ENCODE measurements around the gene BCAS3. TPM values are rescaled to one million over a fixed set of nuclear protein-coding genes. Genes with fewer than 3 reads are reported as not detected.
"Not testable (repeated sequence)": the region's sequence is repeated elsewhere in the genome, so short reads cannot be mapped to it uniquely, and the experiment has no call there.

BCAS3 gene
- polyA plus RNA-seq, 4 donors: 26.2 to 27.7 (median 26.8) TPM

DNA sequence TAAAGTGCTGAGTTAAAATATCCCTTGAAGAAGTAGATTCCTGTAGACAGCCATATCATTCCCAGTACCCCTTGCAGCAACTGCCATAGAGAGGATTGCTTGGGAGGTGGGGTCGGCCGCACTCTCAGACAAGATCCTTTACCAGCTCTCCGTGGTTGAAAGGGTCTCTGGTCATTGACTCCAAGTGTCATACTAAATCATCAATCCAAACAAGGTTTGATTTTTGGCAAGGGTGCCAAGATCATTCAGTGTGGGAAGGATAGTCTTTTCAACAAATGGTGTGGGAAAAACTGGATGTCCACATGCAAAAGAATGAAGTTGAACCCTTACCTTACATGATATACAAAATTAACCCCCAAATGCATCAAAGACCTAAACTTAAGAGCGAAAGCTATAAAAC is 743.8 kb downstream of the BCAS3 start:
- DNase-seq (ENCODE audit: low read depth in 4 of 4, low spot score in 3 of 4): no peak

DNA sequence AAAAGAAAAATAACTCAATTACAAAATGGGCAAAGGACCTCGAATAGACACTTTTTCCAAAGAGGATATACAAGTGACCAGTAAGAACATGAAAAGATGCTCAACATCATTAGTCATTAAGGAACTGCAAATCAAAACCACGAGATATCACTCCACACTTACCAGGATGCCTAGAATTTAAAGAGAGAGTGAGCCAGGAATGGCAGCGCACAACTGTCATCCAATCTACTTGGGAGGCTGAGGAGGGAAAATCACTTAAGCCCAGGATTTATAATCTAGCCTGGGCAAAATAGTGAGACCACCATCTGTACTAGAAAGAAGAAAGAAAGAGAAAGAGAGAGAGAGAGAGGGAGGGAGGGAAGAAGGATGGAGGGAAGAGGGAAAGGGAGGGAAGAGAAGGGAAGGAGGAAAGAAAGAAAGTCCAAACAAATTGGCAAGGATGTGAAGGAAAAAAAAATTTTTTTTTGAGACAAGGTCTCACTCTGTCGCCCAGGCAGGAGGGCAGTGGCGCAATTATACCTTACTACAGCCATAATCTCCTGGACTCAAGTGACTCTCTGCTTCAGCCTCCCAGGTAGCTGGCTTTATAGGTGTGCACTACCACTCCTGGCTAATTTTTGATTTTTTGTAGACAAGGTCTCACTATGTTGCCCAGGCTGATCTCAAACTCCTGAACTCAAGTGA is 744.6 kb downstream of the BCAS3 start:
- no peak for DNase-seq (ENCODE audit: low read depth in 4 of 4, low spot score in 3 of 4)

DNA sequence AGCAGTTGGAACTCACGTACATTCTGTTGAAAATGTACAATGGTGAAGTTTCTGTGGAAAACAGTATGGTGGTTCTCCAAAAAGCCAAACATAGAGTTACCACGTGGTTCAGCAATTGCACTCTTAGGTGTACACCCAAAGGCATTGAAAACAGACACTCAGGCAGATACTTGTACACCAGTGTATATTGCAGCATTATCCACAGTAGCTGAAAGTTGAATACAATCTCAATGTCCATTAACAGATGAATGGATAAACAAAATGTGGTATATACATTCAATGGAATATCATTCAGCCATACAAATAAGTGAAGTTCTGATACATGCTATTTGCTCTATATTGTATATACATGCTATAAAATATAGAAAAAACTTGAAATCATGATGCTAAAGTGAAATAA is 745.2 kb downstream of the BCAS3 start:
- no peak for DNase-seq (ENCODE audit: low read depth in 4 of 4, low spot score in 3 of 4)

DNA sequence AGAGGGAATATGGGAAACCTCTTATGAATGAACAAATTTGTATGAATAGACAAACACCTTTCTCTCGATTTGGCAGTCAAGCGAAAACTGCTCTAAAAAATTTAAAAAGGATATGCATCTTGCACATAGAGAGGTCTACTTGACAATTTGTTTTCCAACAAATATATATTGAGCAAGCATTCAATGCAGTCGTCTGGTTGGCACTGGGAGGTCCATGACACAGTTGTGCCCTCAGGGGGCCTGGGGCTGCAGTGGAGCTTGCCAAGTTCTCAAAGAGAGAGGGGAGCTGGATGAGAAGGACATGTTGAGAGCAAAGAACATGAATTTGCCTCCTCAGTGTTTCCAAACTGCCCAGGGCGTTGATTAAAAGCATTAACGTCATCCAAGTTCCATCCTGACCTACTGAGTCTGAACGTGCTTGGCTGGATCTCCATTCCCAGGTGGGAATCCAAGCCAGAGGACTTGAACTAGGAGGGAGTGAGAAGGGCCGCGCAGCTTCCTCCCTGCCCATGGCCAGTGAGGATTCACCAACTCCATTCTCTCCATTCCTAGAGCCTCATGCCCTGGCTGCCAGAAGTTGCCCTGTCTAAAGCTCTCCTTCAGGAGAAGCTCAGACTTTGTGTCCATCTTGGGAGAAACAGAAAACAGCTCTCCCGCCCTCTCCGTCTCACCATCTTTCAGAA is 746.5 kb downstream of the BCAS3 start:
- DNase-seq (ENCODE audit: low read depth in 4 of 4, low spot score in 3 of 4): no peak

DNA sequence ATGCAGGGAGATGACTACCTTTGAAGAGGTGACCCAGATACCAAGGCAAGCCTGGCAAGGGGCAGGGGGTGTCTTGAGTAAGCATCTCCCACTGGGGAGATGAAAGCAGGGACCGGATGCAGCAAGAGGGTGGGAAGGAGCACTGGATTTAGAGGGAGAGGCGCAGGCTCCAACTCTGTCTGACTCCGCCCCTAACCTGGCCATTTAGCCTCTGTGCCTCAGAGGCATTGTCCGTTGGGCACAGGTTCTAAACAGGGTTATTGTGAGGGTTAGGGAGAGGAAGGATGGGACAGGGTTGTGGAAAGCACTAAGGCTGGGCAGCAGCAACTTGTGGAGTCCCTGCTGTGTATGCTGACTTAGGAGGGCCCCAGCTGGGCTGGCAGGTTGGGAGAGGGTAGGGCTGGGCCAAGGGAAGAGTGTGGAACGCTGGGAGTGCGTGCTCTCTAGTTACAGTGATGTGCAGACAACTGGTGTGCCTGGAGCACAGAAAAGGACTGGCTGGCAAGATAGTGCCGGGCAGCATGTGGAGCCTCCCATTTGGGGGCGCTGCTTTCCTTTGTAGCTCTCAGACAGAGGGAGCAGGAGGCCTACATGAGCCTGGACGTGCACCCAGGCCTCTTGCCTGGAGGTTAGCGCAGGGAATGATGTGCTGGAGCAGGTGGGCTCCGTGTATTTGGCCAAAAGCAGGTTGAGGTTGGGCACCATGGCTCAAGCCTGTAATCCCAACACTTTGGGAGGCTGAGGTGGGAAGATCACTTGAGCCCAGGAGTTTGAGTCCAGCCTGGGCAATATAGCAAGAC is 748.2 kb downstream of the BCAS3 start:
- no peak for DNase-seq (ENCODE audit: low read depth in 4 of 4, low spot score in 3 of 4)

DNA sequence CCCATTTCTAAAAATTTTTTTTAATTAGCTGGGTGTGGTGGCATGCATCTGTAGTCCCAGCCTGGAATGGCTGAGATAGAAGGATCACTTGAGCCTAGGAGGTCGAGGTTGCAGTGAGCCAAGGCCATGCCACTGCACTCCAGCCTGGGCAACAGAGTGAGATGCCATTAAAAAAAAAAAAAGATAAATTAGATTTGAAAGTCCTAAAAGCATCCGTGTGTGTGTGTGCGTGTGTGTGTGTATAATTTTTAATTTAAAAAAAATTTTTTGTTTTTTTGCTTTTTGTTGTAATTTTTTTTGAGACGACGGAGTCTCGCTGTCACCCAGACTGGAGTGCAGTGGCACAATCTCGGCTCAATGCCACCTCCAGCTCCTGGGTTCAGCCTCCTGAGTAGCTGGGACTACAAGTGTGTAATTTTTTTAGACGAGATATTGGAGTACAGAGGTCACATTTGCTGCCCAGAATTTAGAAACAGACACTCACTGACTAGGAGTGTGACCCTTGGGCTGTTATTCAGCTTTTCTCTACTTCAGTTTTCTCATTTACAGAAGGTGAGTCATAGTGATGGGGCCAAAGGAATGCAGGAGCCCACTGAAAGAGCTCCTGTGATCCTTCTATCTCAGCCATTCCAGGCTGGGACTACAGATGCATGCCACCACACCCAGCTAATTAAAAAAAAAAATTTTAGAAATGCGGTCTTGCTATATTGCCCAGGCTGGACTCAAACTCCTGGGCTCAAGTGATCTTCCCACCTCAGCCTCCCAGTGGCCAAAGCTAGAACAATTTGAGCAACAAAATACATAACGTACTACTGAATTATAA is 749.0 kb downstream of the BCAS3 start:
- DNase-seq (ENCODE audit: low read depth in 4 of 4, low spot score in 3 of 4): no peak

DNA sequence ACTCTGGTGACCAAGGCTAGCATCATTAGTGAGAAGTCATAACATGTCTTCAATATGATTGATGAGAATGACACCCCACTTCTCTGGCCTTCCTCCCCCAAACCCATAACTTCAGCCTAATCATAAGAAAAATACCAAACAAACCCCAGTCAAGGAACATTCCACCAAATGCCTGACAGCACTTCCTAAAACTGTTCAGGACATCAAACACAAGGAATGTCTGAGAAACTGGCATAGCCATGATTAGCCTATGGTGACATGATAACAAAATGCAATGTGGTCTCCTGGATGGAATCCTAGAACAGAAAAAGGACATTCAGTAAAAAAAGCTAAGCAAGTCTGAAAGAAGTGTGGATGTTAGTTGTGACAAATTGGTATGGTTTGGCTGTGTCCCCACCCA is 749.9 kb downstream of the BCAS3 start:
- DNase-seq (ENCODE audit: low read depth in 4 of 4, low spot score in 3 of 4): no peak

DNA sequence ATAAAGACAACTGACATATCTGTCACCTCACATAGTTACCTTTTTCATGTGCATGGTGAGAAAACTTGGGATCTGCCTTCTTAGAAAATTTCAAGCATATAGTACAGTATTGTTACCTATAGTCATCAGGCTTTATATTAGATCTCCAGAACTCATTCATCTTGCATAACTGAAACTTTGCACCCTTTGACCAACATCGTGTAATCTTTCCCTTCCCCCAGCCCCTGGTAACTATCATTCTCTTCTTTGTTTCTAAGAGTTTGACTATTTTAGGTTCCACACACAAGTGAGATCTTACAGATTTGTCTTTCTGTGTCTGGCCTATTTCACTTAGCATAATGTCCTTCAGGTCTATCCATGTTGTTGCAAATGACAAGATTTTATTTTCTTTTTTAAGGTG is 751.6 kb downstream of the BCAS3 start:
- DNase-seq (ENCODE audit: low read depth in 4 of 4, low spot score in 3 of 4): no peak

DNA sequence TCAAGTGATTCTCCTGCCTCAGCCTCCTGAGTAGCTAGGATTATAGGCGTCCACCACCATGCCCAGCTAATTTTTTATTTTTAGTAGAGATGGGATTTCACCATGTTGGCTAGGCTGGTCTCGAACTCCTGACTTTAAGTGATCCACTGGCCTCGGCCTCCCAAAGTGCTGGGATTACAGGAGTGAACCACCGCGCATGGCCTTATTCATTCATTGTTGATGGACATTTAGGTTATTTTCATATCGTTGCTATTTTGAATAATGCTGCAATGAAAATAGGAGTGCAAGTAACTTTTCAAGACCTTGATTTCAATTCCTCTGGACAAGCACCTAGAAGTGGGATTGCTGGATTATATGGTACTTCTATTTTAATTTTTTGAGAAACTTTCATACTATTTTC is 752.2 kb downstream of the BCAS3 start:
- DNase-seq (ENCODE audit: low read depth in 4 of 4, low spot score in 3 of 4): not testable (repeated sequence)

DNA sequence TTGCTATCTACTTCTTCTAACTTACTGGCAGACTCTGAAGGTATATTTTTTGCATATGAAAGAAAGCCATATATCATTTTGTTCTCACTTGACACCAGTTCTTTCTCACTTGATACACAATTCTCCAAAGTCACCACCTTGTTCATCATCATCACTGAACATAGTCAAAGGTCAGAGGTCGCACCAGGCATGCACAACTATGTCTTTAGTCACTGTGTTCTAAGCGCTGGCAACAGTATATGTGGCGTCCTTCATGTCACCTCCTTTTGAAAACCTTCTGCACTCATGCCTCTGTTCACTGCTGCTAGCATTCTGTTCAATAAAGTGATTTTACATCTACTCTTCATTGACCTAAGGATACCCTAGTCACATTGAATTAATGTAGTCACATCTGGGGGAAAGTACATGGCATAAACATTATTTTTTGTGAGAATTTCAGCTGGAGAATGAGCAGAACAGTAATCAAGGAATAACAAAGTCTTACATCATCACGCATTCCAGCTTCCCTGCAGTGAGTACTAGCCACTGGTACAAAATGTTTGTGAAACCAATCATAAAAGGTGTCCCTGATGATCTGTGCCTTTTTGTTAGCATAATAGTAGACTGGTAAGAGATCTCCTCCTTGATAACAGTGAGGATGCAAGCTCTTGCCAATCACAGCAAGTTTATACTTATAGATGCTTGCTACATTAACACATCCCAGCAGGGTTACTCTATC is 754.1 kb downstream of the BCAS3 start:
- DNase-seq (ENCODE audit: low read depth in 4 of 4, low spot score in 3 of 4): no peak

DNA sequence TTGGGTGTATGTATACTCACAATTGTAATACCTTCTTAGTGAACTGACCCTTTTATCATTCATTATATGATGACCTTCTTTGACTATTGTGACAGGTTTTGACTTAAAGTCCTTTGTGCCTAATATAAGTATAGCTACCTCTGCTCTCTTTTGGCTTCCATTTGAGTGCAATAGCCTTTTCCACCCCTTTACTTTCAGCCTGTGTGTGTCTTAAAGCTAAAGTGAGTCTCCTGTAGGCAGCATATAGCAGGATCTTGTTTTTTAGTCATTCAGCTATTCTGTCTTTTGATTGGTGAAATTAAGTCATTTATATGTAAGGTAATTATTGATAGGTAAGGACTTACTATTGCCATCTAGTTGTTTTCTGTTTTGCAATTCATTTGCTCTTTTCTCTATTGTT is 758.6 kb downstream of the BCAS3 start:
- no peak for DNase-seq (ENCODE audit: low read depth in 4 of 4, low spot score in 3 of 4)

DNA sequence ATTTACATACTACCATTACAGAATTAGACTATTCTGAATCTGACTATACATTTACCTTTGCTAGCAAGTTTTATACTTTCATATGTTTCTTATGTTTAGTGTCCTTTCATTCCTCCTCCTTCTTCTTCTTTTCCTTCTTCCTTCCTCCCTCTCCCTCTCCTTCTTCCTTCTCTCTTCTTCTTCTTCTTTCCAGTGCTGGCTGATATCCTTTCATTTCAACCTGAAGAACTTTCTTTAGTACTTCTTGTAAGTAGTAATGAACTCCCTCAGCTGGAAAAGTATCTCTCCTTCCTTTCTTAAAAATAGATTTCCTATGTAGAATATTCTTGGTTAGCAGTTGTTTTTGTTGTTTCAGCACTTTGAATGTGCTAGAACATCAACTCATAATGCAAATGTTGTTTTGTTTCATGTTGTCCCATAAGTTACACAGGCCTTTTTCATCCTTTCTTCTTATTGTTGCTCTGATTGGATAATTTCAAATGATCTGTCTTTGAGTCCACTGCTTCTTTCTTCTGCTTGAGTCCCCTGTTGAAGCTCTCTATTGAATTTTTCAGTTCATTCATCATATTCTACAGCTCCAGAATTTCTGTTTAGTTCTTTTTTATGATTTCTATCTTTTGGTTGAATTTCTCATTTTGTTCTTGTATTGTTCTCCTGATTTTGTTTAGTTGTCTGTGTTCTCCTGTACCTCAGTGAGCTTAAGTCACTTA is 759.5 kb downstream of the BCAS3 start:
- DNase-seq (ENCODE audit: low read depth in 4 of 4, low spot score in 3 of 4): no peak

DNA sequence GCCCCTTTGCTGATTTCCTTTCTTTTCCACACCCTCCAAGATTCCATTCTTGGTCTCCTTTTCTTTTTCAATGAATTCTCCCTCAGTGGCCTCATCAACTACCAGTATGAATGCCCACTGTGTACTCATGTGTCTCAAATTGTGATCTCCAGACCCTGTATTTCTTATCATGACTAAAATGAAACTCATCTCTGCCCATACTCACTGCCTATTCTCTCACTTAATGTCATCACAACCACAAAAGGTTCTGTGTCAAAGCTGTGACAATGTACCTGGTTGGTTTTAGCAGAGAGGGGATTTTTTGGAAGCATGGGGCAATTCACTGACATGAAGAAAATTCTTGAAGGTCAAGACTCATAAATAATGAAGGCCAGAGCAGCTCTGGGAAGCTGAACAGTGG is 763.0 kb downstream of the BCAS3 start:
- no peak for DNase-seq (ENCODE audit: low read depth in 4 of 4, low spot score in 3 of 4)

DNA sequence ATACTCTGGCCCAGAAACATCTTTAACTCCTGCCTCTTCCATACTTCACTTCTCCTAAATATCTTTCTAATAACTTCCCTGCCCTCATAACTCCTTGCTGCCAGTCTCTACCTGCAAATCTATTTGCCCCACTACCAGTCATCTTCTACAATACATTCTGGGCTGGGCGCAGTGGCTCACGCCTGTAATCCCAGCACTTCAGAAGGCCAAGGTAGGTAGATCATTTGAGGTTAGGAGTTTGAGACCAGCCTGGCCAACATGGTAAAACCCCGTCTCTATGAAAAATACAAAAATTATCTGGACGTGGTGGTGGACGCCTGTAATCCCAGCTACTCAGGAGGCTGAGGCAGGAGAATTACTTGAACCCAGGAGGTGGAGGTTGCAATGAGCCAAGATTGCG is 763.9 kb downstream of the BCAS3 start:
- not testable (repeated sequence) for DNase-seq (ENCODE audit: low read depth in 4 of 4, low spot score in 3 of 4)

DNA sequence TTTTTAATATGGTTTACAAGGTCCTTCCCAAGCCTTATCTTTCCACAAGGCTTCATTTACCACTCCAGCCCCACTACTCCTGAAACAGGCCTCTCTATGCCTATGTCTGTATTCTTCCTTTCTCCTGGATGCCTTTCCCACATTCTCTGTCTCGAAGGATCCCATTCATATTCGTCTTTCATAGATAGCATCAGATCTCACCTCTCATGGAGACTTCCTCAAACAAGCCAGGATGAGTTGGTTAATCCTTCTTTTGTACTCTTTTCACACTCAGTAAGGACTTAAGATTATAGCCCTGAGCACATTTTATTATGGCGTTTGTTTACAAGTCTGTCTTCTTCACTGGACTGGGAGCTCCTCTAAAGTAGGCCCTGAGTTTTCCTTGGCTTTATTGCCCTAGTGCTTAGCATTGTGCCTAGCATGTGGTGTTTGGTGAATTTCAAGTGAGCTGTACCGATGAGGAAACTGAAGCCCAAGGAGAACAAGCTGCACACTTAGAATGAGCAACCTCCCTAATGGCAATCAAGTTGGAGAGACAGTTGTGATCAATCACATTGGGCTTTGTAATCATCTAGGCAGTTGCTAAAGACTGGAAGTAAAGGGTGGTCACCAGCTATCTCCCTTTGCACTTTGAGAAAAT is 764.6 kb downstream of the BCAS3 start:
- no peak for DNase-seq (ENCODE audit: low read depth in 4 of 4, low spot score in 3 of 4)

Data from right renal pelvis (tissue), 4 donors.